IPS-18c (cell line): ENCODE results near the gene SELPLG.
"Not testable (repeated sequence)": the region's sequence is repeated elsewhere in the genome, so short reads cannot be mapped to it uniquely, and the experiment has no call there.

Experiments used
- H3K4me3 ChIP-seq: 2 replicates; pipeline ENCODE4 v1.7.0; 2013; ENCODE audit warnings: low read depth, mild to moderate bottlenecking, low read length, moderate library complexity; ENCODE audit not compliant: insufficient read depth
- H3K9me3 ChIP-seq: one replicate; pipeline ENCODE4 v1.6.1; 2013; ENCODE audit warnings: mild to moderate bottlenecking, low read length, moderate library complexity; ENCODE audit not compliant: control insufficient read depth, insufficient read depth

SELPLG gene

GRCh38 chr12:108663324-108664015, 29.8 kb upstream of the SELPLG start:
- no peak overlapping the region for H3K4me3 ChIP-seq
- H3K9me3 ChIP-seq: no peaks in the 10 kb centered on the region

- not testable (repeated sequence) for H3K4me3 ChIP-seq, H3K9me3 ChIP-seq
Measured at GRCh38 chr12:108658115-108658514, 24.4 kb upstream of the SELPLG start.

GRCh38 chr12:108657130-108657745, 23.5 kb upstream of the SELPLG start:
- Histone ChIP-seq H3K9me3 (no peaks in the 10 kb centered on the region), H3K4me3 (no peak overlapping the region)

GRCh38 chr12:108656247-108656646, 22.6 kb upstream of the SELPLG start:
- H3K4me3 ChIP-seq, H3K9me3 ChIP-seq: not testable (repeated sequence)

GRCh38 chr12:108655812-108656175, 22.1 kb upstream of the SELPLG start:
- not testable (repeated sequence) for H3K4me3 ChIP-seq, H3K9me3 ChIP-seq

- not testable (repeated sequence) for H3K4me3 ChIP-seq, H3K9me3 ChIP-seq
Measured at GRCh38 chr12:108654622-108655021, 20.9 kb upstream of the SELPLG start.

- H3K9me3 ChIP-seq: no peaks in the 10 kb centered on the region
- no peak overlapping the region for H3K4me3 ChIP-seq
Measured at GRCh38 chr12:108653922-108654321, 20.2 kb upstream of the SELPLG start.

GRCh38 chr12:108653082-108653516, 19.4 kb upstream of the SELPLG start:
- Histone ChIP-seq H3K4me3 (no peak overlapping the region), H3K9me3 (no peaks in the 10 kb centered on the region)

GRCh38 chr12:108650083-108650482, 16.4 kb upstream of the SELPLG start:
- Histone ChIP-seq H3K4me3 (no peak overlapping the region), H3K9me3 (no peaks in the 10 kb centered on the region)

GRCh38 chr12:108649669-108650068, 16.0 kb upstream of the SELPLG start:
- no peak overlapping the region for H3K4me3 ChIP-seq

GRCh38 chr12:108649126-108649525, 15.4 kb upstream of the SELPLG start:
- Histone ChIP-seq H3K4me3 (no peak overlapping the region), H3K9me3 (no peaks in the 10 kb centered on the region)

More at GRCh38 chr12:108649669-108650068, 16.0 kb upstream of the SELPLG start:
- H3K9me3 ChIP-seq: no peaks in the 10 kb centered on the region

GRCh38 chr12:108648371-108648770, 14.7 kb upstream of the SELPLG start:
- Histone ChIP-seq H3K4me3 (no peak overlapping the region), H3K9me3 (no peaks in the 10 kb centered on the region)

GRCh38 chr12:108647585-108648287, 14.0 kb upstream of the SELPLG start:
- Histone ChIP-seq H3K9me3 (no peaks in the 10 kb centered on the region), H3K4me3 (no peak overlapping the region)

- no peaks in the 10 kb centered on the region for H3K9me3 ChIP-seq
- no peak overlapping the region for H3K4me3 ChIP-seq
Measured at GRCh38 chr12:108646600-108647579, 13.2 kb upstream of the SELPLG start.

- no peak overlapping the region for H3K4me3 ChIP-seq
- H3K9me3 ChIP-seq: no peaks in the 10 kb centered on the region
Measured at GRCh38 chr12:108645686-108646599, 12.2 kb upstream of the SELPLG start.

GRCh38 chr12:108644811-108645120, 11.1 kb upstream of the SELPLG start:
- no peak overlapping the region for H3K4me3 ChIP-seq
- no peaks in the 10 kb centered on the region for H3K9me3 ChIP-seq
